AG09309 (cell line): ENCODE results near the gene BIK.

Experiments used
- DNase-seq: peaks from one replicate; pipeline ENCODE4 v3.0.0-alpha.2; 2010; ENCODE audit warnings: low read depth
- H3K4me3 ChIP-seq: 2 replicates; pipeline ENCODE4 v1.5.1; 2011; ENCODE audit warnings: mild to moderate bottlenecking, low read depth, low read length, moderate library complexity; ENCODE audit not compliant: control insufficient read depth
- TF ChIP-seq, protein P1 (sequence below): IDR thresholded peaks from 2 replicates; pipeline ENCODE4 v1.5.1; 2011; ENCODE audit warnings: mild to moderate bottlenecking, low read depth, low read length, inconsistent platforms; ENCODE audit not compliant: insufficient read depth, control insufficient read depth; ENCODE audit errors: missing control alignments

The BIK gene

DNA sequence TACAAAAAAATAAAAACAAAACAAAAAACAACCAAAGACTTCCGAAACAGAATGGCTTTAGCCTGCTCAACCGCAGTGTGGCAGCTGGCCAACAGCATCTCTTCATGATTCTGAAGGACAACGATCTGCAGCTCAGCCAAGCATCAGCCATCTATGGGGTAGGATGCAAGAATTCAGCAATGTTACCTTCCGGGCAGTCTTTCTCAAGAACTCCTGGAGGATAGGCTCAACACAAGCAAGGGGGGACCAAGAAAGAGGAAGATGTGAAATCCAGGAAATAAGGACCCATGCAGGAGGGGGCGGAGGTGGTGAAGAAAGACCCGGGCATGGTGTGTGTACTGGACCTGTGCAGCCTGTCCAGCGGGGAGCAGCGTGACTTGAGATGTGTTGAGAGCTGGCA, 37.3 kb downstream of the BIK start:
- no peak for DNase-seq
- TF ChIP-seq, protein P1, sequence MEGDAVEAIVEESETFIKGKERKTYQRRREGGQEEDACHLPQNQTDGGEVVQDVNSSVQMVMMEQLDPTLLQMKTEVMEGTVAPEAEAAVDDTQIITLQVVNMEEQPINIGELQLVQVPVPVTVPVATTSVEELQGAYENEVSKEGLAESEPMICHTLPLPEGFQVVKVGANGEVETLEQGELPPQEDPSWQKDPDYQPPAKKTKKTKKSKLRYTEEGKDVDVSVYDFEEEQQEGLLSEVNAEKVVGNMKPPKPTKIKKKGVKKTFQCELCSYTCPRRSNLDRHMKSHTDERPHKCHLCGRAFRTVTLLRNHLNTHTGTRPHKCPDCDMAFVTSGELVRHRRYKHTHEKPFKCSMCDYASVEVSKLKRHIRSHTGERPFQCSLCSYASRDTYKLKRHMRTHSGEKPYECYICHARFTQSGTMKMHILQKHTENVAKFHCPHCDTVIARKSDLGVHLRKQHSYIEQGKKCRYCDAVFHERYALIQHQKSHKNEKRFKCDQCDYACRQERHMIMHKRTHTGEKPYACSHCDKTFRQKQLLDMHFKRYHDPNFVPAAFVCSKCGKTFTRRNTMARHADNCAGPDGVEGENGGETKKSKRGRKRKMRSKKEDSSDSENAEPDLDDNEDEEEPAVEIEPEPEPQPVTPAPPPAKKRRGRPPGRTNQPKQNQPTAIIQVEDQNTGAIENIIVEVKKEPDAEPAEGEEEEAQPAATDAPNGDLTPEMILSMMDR = no peak
- no peak overlapping the region for H3K4me3 ChIP-seq

- H3K4me3 ChIP-seq = no peak overlapping the region
- no peak for DNase-seq
Observed at GRCh38 chr22:43148581-43148980, 38.0 kb downstream of the BIK start.

GRCh38 chr22:43150731-43151206, 40.2 kb downstream of the BIK start:
- no peak for DNase-seq
- peak overlapping the region; percentile 88 for H3K4me3 ChIP-seq
- TF ChIP-seq, protein P1 = no peak

More at GRCh38 chr22:43148581-43148980, 38.0 kb downstream of the BIK start:
- TF ChIP-seq, protein P1 = no peak

DNA sequence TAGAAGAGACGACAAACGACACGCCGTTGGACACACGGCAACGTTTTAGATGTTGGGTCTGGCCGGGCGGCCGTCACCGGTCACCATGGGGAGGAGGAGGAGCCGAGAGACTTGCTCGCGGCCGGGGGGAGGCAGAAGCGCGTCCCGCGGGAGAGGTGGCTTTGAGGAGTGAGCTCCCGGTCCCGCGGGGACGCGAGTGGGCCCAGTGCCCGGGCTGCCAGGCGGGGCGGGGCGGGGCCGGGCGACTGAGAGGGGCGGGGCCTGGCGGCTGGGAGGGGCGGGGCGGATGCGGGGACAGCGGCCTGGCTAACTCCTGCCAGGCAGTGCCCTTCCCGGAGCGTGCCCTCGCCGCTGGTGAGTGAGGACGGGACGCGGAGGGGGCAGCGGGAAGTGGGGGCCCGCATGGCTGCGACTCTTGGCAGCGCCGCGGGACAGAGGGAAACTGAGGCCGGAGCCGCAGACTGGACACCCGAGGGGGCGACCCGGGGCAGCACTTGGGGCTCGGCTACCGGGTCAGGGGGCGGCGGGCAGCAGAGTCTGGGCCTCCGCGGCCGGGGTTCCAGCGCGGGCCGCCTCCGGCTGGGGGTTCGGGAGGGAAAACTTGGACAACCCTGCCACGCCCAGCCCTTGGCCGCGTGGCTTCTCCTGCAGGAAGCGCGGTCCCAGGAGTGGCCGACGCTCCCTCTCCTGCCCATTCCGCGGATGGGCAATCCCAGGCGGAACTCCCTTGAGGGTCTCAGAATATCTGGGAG, 40.9 kb downstream of the BIK start, which contains the start of gene TSPO:
TSS of gene TSPO (plus strand) at position 309 of the 752 bp plus-strand sequence. CDS start 7,680 bp downstream, outside the sequence.
- TF ChIP-seq, protein P1 = peak; percentile 2
- DNase-seq = no peak
- H3K4me3 ChIP-seq = peak within 1 kb of the TSS; percentile 88

GRCh38 chr22:43152003-43152356, 41.4 kb downstream of the BIK start:
- TF ChIP-seq, protein P1 = no peak
- H3K4me3 ChIP-seq = peak overlapping the region; percentile 88
- DNase-seq = no peak

- peak overlapping the region; percentile 88 for H3K4me3 ChIP-seq
- TF ChIP-seq, protein P1 = no peak
- DNase-seq = no peak
Observed at GRCh38 chr22:43152357-43153071, 42.0 kb downstream of the BIK start.
